Measurements from ENCODE around the gene SMAD9. TPM values are rescaled to one million over a fixed set of nuclear protein-coding genes. Genes with fewer than 3 reads are reported as not detected.

SMAD9 gene
- total and polyA plus RNA-seq, 2 of the 8 experiments (the other 6 are each of a cell fraction or from before 2014, with no cell fraction given), result 0.45 to 1.0 TPM

GRCh38 chr13:36848199-36848982, 71.6 kb downstream of the SMAD9 start:
- 87% methylated on average over 6 of the region's 6 CpGs; no CpG with 5 or more reads in 1 of the 2 experiments for WGBS, 2 experiments (ENCODE audit: extremely low coverage in 1 of 2, insufficient coverage in 1 of 2, insufficient read length in 1 of 2, insufficient replicate concordance in 2 of 2, low coverage in 1 of 2, low lambda C conversion rate in 2 of 2, missing lambda C conversion rate in 1 of 2)
- Histone ChIP-seq H3K56ac (replicated peaks; ENCODE audit: insufficient read length, low read depth, low read length) (no peak overlapping the region), H3K4me2 (ENCODE audit: insufficient read depth in 1 of 2, low read depth in 2 of 2, low read length in 2 of 2) (no peak overlapping the region), H2BK5ac (ENCODE audit: low read depth, low read length) (no peak overlapping the region), H3K4ac (replicated peaks; ENCODE audit: insufficient read length, low read depth, low read length) (no peak overlapping the region), H4K5ac (ENCODE audit: insufficient read length, low read depth, low read length) (no peak overlapping the region), H2BK12ac (ENCODE audit: low read depth, low read length) (no peak overlapping the region), H3K79me1 (ENCODE audit: low read depth, low read length) (no peaks in the 10 kb centered on the region), H3K9me3 (ENCODE audit: insufficient read depth in 2 of 2, low read depth in 1 of 2, low read length in 1 of 2) (no peaks in the 10 kb centered on the region), H2AFZ (ENCODE audit: low read length) (no peak overlapping the region; the same call in 1 of the 2 replicates), H3K4me3 (ENCODE audit: extremely low read depth in 1 of 4, insufficient read depth in 2 of 4, low read depth in 3 of 4, low read length in 4 of 4) (no peak overlapping the region), H3K9ac (replicated peaks in 1 of 4; ENCODE audit: extremely low read depth in 1 of 4, low read depth in 3 of 4, low read length in 3 of 4) (no peak overlapping the region; a peak in 1 of 7 replicates), H3K23ac (ENCODE audit: insufficient read length) (no peak overlapping the region), H3K4me1 (replicated peaks in 1 of 4; ENCODE audit: control insufficient read depth in 3 of 4, insufficient read depth in 4 of 4, low read length in 3 of 4) (no peaks in the 10 kb centered on the region), H4K8ac (ENCODE audit: extremely low read depth, insufficient read depth, low read length) (no peak overlapping the region), H4K20me1 (replicated peaks in 1 of 2; ENCODE audit: control insufficient read depth in 1 of 2, insufficient read depth in 2 of 2, low read length in 2 of 2) (no peaks in the 10 kb centered on the region), H2BK15ac (ENCODE audit: low read length) (no peak overlapping the region), H3K27ac (ENCODE audit: low read depth, low read length) (no peak overlapping the region), H3K23me2 (ENCODE audit: low read depth, low read length) (no peaks in the 10 kb centered on the region), H2AK5ac (ENCODE audit: low read depth, low read length) (no peak overlapping the region), H3K27me3 (replicated peaks in 1 of 4; ENCODE audit: control insufficient read depth in 3 of 4, extremely low read depth in 1 of 4, insufficient read depth in 3 of 4, low read length in 3 of 4) (no peaks in the 10 kb centered on the region), H2BK120ac (replicated peaks; ENCODE audit: low read depth, low read length) (no peak overlapping the region), H3K79me2 (ENCODE audit: control insufficient read depth in 1 of 2, insufficient read depth in 2 of 2, low read length in 2 of 2) (no peaks in the 10 kb centered on the region), H3K18ac (ENCODE audit: extremely low read depth, low read length) (no peak overlapping the region), H4K91ac (replicated peaks; ENCODE audit: insufficient read length, low read length) (no peak overlapping the region), H3K14ac (ENCODE audit: insufficient read length) (no peak overlapping the region), H3K36me3 (ENCODE audit: control insufficient read depth in 2 of 4, insufficient read depth in 4 of 4, low read length in 3 of 4) (no peaks in the 10 kb centered on the region), H2BK20ac (ENCODE audit: low read length) (no peak overlapping the region)
- DNase-seq (ENCODE audit: low read depth in 1 of 2, low spot score in 2 of 2) (peak in 1 of 2 experiments; percentile 55), FAIRE-seq (no peak)
- CTCF ChIA-PET (ENCODE audit: partially characterized antibody), result interaction anchor here (0.7 to 7.5 kb wide), 19 partner anchors 9 to 716 kb away, joined by 3 to 85 read pairs (median 5); partner anchors contain the start of gene ALG5
- no peak for TF ChIP-seq CHD1 (IDR thresholded peaks at IDR 0.05; ENCODE audit: low read depth, low read length)
- TF ChIP-seq CTCF (IDR thresholded peaks at IDR 0.05; ENCODE audit: control extremely low read depth in 1 of 3, insufficient read depth in 1 of 3, low read depth in 1 of 3, low read length in 3 of 3), result peak; percentile 40 to 50 (median 43)
- TF ChIP-seq RAD21 (IDR thresholded peaks at IDR 0.05 in 1 of 2, conservative IDR thresholded peaks at IDR 0.05 in 1 of 2; ENCODE audit: low read depth in 2 of 2, low read length in 2 of 2), result peak; percentile 36 to 56; a peak in 2 of 4 replicates
- POLR2A ChIA-PET (ENCODE audit: partially characterized antibody), result interaction anchor here (0.6 to 1.1 kb wide), 3 partner anchors 10 to 411 kb away, joined by 3 to 4 read pairs (median 3); no protein-coding TSS in a partner anchor
